Kidney (tissue), 14 donors: Measurements from ENCODE around the gene CARHSP1. TPM values are rescaled to one million over a fixed set of nuclear protein-coding genes. Genes with fewer than 3 reads are reported as not detected.

Experiments
- DNase-seq, 5 donors: peaks; one replicate each; pipeline ENCODE4 v3.0.0-alpha.2; 2013 to 2020
- FAIRE-seq: peaks from 2 replicates; lab custom pipeline; 2012; peaks lifted over from hg19 to GRCh38; lab: Jason Lieb, UNC
- H3K27ac ChIP-seq, 2 donors: one replicate each; pipeline ENCODE4 v1.7.0; 2013; ENCODE audit warnings: low read depth in 2 of 2, low read length in 2 of 2, inconsistent platforms in 1 of 2
- H3K27me3 ChIP-seq: one replicate; pipeline ENCODE4 v1.7.1; 2013; ENCODE audit warnings: low read length, inconsistent platforms; ENCODE audit not compliant: control insufficient read depth, insufficient read depth
- H3K36me3 ChIP-seq, 3 donors: one replicate each; pipeline versions ENCODE4 v1.7.0 to v1.7.1; 2013; ENCODE audit warnings: low read length in 3 of 3, control low read depth in 1 of 3, inconsistent platforms in 1 of 3; ENCODE audit not compliant: insufficient read depth in 3 of 3, control insufficient read depth in 2 of 3
- H3K4me1 ChIP-seq, 3 donors: one replicate each; pipeline versions ENCODE4 v1.7.0 to v1.7.1; 2013; ENCODE audit warnings: low read length in 3 of 3, inconsistent platforms in 1 of 3, low read depth in 1 of 3; ENCODE audit not compliant: control insufficient read depth in 2 of 3, insufficient read depth in 2 of 3
- H3K4me3 ChIP-seq, 3 donors: one replicate each; pipeline versions ENCODE4 v1.7.0 to v1.8.1; 2013; ENCODE audit warnings: low read length in 3 of 3, control low read depth in 1 of 3, inconsistent platforms in 1 of 3
- H3K9ac ChIP-seq, 3 donors: one replicate each; pipeline versions ENCODE4 v1.7.0 to v1.7.1; 2013; ENCODE audit warnings: low read length in 3 of 3, control low read depth in 1 of 3, inconsistent platforms in 1 of 3
- H3K9me3 ChIP-seq, 3 donors: one replicate each; pipeline versions ENCODE4 v1.7.0 to v1.7.1; 2013; ENCODE audit warnings: low read length in 3 of 3, control low read depth in 1 of 3, inconsistent platforms in 1 of 3; ENCODE audit not compliant: control insufficient read depth in 2 of 3, insufficient read depth in 1 of 3
- intact Hi-C: fragments of 100-400 bp; cut with DNase I; formaldehyde crosslinking; loops from one replicate; pipeline ENCODE4 v1.11.1; 2022
- polyA plus RNA-seq: library from polyadenylated mRNA; stranded (reverse); fragments of 350-450 nt; fragmentation: Illumina TruSeq; extraction: RNeasy Lipid Tissue Mini Kit (QIAGEN cat#74804); gene quantifications from one replicate; pipeline ENCODE4 v1.2.3, GENCODE V29; 2014; ENCODE audit warnings: low read depth, low replicate concordance; ENCODE audit not compliant: insufficient read depth
- total RNA-seq: library from RNA; stranded (reverse); fragmentation: NEBNext Ultra II Directional; extraction: Animal tissue kit (Norgen Biotek cat#: 25700); gene quantifications from one replicate; pipeline ENCODE4 v1.2.1, GENCODE V29; 2021
- TF ChIP-seq, protein P1 (sequence below): IDR thresholded peaks from 3 replicates; pipeline ENCODE4 v1.5.1; 2012; ENCODE audit warnings: mild to moderate bottlenecking, moderate library complexity, borderline replicate concordance; ENCODE audit not compliant: insufficient read depth; ENCODE audit errors: extremely low read depth
- donor health status: control.
- donor health status: control.
- donor health status: control.
- donor health status: control.
- donor health status: control.
- donor health status: DM: yes; HTN: yes; CAD: no.
- donor health status: Normal renal cell carcinoma (clear cell type).

The CARHSP1 gene
- total and polyA plus RNA-seq, 2 donors from 2014 or later: 130 to 134 TPM

DNA sequence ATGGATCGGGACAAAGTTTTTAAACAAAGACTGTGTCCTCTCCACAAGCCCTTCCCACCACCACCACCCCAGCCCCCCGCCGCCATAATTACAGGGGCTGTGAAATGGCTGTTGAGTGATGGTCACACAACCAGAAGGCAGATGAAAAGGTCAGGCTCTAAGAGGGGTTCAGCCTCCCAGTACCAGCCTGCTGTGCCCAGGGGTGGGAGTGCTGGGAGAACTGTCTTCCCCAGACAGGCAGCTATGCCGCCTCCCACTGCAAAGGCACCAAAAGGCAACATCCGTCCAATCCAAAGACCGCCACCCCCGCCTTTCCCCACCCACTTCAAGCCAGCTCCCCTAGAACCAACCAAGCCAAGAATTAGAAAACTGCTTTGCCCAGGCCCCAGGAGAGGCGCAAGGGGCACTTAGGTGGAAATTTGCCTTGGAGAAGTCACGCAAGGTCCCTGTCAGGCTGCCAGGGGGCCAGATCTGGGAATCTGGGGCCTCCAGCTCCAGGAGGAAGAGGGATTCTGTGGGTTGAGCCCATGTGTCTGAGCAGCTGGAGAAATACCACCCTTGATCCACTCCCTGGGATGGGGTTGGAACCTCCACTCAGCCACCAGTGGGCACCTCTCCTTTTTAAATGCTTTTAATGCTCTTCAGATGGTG, 14.4 kb downstream of the CARHSP1 start:
- H3K27ac ChIP-seq: peak overlapping the region in 1 of 2 donors; percentile 0
- DNase-seq: peak in 2 of 5 donors; percentile 25 to 37

DNA sequence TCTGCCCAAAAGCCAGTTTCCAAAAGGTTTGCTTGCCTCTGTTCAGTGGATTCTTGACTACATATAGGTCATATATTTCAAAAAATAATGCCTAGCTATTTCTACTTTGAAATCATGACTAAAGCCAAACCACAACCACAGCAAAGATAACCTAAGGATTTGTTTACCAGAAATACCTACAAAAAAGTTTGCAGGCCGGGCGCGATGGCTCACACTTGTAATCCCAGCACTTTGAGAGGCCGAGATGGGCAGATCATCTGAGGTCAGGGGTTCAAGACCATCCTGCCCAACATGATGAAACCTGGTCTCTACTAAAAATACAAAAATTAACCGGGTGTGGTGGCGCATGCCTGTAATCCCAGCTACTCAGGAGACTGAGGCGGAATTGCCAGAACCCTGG, 15.2 kb downstream of the CARHSP1 start:
- Histone ChIP-seq H3K36me3 (peaks cover 4 to 22% (median 18%) of the 10 kb centered on the region in 3 donors), H3K27me3 (no peaks in the 10 kb centered on the region), H3K4me3 (no peak overlapping the region), H3K9ac (no peak overlapping the region), H3K9me3 (no peaks in the 10 kb centered on the region), H3K27ac (peak overlapping the region in 1 of 2 donors; percentile 33), H3K4me1 (peaks cover 0 to 9% (median 5%) of the 10 kb centered on the region in 3 donors)
- DNase-seq (no peak), FAIRE-seq (no peak)
- intact Hi-C loops: no loop called here
- TF ChIP-seq, protein P1, sequence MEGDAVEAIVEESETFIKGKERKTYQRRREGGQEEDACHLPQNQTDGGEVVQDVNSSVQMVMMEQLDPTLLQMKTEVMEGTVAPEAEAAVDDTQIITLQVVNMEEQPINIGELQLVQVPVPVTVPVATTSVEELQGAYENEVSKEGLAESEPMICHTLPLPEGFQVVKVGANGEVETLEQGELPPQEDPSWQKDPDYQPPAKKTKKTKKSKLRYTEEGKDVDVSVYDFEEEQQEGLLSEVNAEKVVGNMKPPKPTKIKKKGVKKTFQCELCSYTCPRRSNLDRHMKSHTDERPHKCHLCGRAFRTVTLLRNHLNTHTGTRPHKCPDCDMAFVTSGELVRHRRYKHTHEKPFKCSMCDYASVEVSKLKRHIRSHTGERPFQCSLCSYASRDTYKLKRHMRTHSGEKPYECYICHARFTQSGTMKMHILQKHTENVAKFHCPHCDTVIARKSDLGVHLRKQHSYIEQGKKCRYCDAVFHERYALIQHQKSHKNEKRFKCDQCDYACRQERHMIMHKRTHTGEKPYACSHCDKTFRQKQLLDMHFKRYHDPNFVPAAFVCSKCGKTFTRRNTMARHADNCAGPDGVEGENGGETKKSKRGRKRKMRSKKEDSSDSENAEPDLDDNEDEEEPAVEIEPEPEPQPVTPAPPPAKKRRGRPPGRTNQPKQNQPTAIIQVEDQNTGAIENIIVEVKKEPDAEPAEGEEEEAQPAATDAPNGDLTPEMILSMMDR: no peak

More for the DNA sequence above, 14.4 kb downstream of the CARHSP1 start:
- Histone ChIP-seq H3K9me3 (no peaks in the 10 kb centered on the region), H3K4me3 (no peak overlapping the region), H3K27me3 (no peaks in the 10 kb centered on the region), H3K9ac (no peak overlapping the region), H3K36me3 (peaks cover 4 to 16% (median 15%) of the 10 kb centered on the region in 3 donors), H3K4me1 (peaks cover 0 to 9% (median 5%) of the 10 kb centered on the region in 3 donors)
- intact Hi-C loops: no loop called here
- TF ChIP-seq, protein P1: no peak
- no peak for FAIRE-seq

DNA sequence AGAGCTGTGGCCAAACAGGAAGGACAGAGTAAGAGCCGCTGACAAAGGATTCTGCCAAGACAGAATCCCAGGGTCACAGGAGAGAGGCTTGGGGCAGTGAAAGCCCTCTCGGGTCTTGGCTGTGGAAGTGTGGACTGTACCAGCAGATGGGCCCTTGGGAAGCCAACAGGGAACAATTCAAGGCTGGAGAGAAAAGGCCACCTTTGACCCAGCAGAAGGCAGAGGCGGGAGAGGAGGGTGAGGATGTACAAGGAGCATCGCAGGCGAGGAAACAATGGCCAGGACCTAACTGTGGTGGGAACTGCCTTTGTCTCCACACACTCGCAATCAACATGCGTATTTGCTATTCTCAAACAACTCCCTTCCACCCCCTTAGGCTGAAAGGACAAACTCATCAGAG, 15.7 kb downstream of the CARHSP1 start:
- H3K27me3 ChIP-seq: no peaks in the 10 kb centered on the region
- H3K9me3 ChIP-seq: no peaks in the 10 kb centered on the region
- DNase-seq (no peak), FAIRE-seq (no peak)
- peaks cover 4 to 24% (median 18%) of the 10 kb centered on the region in 3 donors for H3K36me3 ChIP-seq
- intact Hi-C loops: no loop called here
- no peak overlapping the region for H3K9ac ChIP-seq
- peak overlapping the region in 1 of 2 donors; percentile 33 for H3K27ac ChIP-seq
- H3K4me1 ChIP-seq: peaks cover 0 to 9% (median 5%) of the 10 kb centered on the region in 3 donors
- H3K4me3 ChIP-seq: no peak overlapping the region
- TF ChIP-seq, protein P1: no peak
